Endodermal cell (in vitro differentiated cells): ENCODE measurements around the gene C19orf73. TPM values are rescaled to one million over a fixed set of nuclear protein-coding genes. Genes with fewer than 3 reads are reported as not detected.
"Not testable (repeated sequence)": the region's sequence is repeated elsewhere in the genome, so short reads cannot be mapped to it uniquely, and the experiment has no call there.

Experiments
- DNase-seq: peaks from one replicate; pipeline ENCODE4 v3.0.0-alpha.2; 2017
- H3K27ac ChIP-seq: 2 replicates; pipeline ENCODE4 v1.5.1; 2013; ENCODE audit warnings: mild to moderate bottlenecking, low read depth, low read length, moderate library complexity
- H3K27me3 ChIP-seq: 2 replicates; pipeline ENCODE4 v1.6.1; 2013; ENCODE audit warnings: mild to moderate bottlenecking, low read length, moderate library complexity; ENCODE audit not compliant: insufficient read depth, control insufficient read depth, poor library complexity, severe bottlenecking
- H3K36me3 ChIP-seq: 2 replicates; pipeline ENCODE4 v1.7.0; 2013; ENCODE audit warnings: mild to moderate bottlenecking, low read length, moderate library complexity; ENCODE audit not compliant: control insufficient read depth, insufficient read depth
- H3K4me1 ChIP-seq: one replicate; pipeline ENCODE4 v1.7.0; 2013; ENCODE audit warnings: low read length; ENCODE audit not compliant: control insufficient read depth, insufficient read depth
- H3K4me3 ChIP-seq: 2 replicates; pipeline ENCODE4 v1.5.1; 2013; ENCODE audit warnings: mild to moderate bottlenecking, low read length, moderate library complexity
- H3K9ac ChIP-seq: 2 replicates; pipeline ENCODE4 v1.6.1; 2013; ENCODE audit warnings: mild to moderate bottlenecking, low read length, moderate library complexity; ENCODE audit not compliant: poor library complexity, severe bottlenecking; ENCODE audit errors: extremely low read depth
- H3K9me3 ChIP-seq: 2 replicates; pipeline ENCODE4 v1.6.1; 2013; ENCODE audit warnings: mild to moderate bottlenecking, low read length, moderate library complexity; ENCODE audit not compliant: control insufficient read depth
- H3K27ac Mint-ChIP-seq: 2 replicates; pipeline ENCODE4 v1.8.0; 2020; ENCODE audit warnings: mixed read lengths
- H3K27me3 Mint-ChIP-seq: 2 replicates; pipeline ENCODE4 v1.8.0; 2021; ENCODE audit warnings: mild to moderate bottlenecking, mixed read lengths; ENCODE audit not compliant: insufficient read depth
- H3K36me3 Mint-ChIP-seq: 2 replicates; pipeline ENCODE4 v1.8.0; 2020; ENCODE audit warnings: low read depth, mixed read lengths
- H3K4me1 Mint-ChIP-seq: 2 replicates; pipeline ENCODE4 v1.8.0; 2020; ENCODE audit warnings: mixed read lengths
- H3K4me3 Mint-ChIP-seq: 2 replicates; pipeline ENCODE4 v1.8.0; 2020; ENCODE audit warnings: mild to moderate bottlenecking, moderate library complexity, mixed read lengths
- H3K9me3 Mint-ChIP-seq: 2 replicates; pipeline ENCODE4 v1.8.0; 2020; ENCODE audit warnings: mild to moderate bottlenecking, mixed read lengths
- WGBS, 2 experiments: methylation state at CpG; one replicate each; pipeline versions ENCODE4 v1.1.5 to v1.1.7; 2013; ENCODE audit warnings: missing lambda C conversion rate in 2 of 2, mixed read lengths in 1 of 2; ENCODE audit not compliant: insufficient coverage in 1 of 2, insufficient read length in 1 of 2; 5-methylcytosine and 5-hydroxymethylcytosine counted together
- total RNA-seq, 2 donors: library from RNA; stranded (reverse); fragmentation: NEBNext Ultra II Directional in 1 of 2; extraction: Animal tissue kit (Norgen Biotek cat#: 25700) in 1 of 2; gene quantifications; 2 replicates in 1 of 2; 3 replicates in 1 of 2; pipeline ENCODE4 v1.2.1, GENCODE V29; 2021
- TF ChIP-seq, protein P1 (sequence below): fragments of 200-600 bp; sonication (generic); conservative IDR thresholded peaks from 2 replicates; pipeline ENCODE4 v1.5.0; 2021; ENCODE audit warnings: antibody characterized with exemption, mild to moderate bottlenecking

C19orf73 gene
- total RNA-seq, 2 donors from 2014 or later = 1.9 to 2.5 TPM

DNA sequence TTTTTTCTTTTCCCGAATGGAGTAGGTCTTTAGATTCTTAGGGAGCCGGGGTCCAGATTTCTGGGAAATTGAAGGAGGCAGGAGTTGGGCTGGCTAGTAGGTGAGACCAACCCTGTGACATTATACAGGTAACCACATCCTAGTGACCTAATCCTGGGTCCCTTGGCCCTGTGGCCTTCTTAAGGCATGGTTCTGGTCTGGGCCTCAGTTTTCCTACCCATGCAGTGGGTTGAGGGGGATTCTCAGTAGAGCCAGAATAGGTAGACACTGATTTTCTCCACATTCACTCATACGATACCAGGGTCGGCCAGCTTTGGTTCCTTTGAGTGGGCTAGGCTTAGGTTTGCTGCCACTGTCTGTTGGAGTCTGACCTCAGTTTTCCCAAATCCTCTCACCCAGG is 7.6 kb upstream of the C19orf73 start:
- no peaks in the 10 kb centered on the region for H3K9me3 Mint-ChIP-seq
- no peaks in the 10 kb centered on the region for H3K36me3 Mint-ChIP-seq
- DNase-seq = no peak
- Histone ChIP-seq H3K9me3 (no peaks in the 10 kb centered on the region), H3K9ac (no peak overlapping the region), H3K4me1 (no peaks in the 10 kb centered on the region), H3K27ac (no peak overlapping the region), H3K4me3 (no peak overlapping the region), H3K27me3 (peaks cover 9% of the 10 kb centered on the region), H3K36me3 (no peaks in the 10 kb centered on the region)
- H3K4me3 Mint-ChIP-seq = no peak overlapping the region
- H3K27me3 Mint-ChIP-seq = peaks cover 62% of the 10 kb centered on the region
- TF ChIP-seq, protein P1, sequence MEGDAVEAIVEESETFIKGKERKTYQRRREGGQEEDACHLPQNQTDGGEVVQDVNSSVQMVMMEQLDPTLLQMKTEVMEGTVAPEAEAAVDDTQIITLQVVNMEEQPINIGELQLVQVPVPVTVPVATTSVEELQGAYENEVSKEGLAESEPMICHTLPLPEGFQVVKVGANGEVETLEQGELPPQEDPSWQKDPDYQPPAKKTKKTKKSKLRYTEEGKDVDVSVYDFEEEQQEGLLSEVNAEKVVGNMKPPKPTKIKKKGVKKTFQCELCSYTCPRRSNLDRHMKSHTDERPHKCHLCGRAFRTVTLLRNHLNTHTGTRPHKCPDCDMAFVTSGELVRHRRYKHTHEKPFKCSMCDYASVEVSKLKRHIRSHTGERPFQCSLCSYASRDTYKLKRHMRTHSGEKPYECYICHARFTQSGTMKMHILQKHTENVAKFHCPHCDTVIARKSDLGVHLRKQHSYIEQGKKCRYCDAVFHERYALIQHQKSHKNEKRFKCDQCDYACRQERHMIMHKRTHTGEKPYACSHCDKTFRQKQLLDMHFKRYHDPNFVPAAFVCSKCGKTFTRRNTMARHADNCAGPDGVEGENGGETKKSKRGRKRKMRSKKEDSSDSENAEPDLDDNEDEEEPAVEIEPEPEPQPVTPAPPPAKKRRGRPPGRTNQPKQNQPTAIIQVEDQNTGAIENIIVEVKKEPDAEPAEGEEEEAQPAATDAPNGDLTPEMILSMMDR = no peak
- 87 to 100% methylated on average over 1 to 3 of the region's 4 CpGs for WGBS, 2 experiments
- H3K27ac Mint-ChIP-seq = no peak overlapping the region
- peaks cover 2% of the 10 kb centered on the region for H3K4me1 Mint-ChIP-seq

DNA sequence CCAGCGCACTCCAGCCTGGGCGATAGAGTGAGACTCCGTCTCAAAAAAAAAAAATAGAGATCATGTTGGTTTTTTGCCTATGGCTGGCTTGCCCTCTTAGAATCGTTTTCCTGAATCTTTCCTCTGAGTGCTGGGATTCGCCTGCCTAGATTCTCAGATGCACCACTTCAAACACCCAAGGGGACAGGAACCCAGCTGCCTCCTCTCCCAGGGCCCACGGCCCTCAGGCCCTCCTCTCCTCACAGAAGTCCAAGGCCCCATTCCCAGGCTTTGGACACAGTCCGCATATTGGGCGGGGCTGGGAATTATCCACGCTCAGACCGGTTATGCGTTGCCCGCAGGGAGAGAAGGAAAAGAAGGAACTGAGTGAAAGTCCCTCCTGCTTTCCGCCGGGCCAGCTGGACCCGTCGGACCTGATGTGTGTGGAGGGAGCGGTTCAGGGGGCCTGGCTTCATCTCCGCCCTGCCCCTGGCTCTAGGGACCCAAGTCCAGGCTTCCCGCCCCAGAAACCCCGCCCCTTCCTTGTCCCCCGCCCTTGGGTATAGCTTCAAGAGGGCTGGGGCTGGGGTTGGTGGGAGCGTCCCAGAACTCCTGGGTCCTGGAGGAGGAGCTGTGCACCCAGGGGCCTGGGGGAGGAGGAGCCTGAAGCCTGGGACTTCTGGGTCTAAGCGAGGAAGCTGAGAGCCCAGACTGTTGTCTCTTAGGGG is 6.2 kb upstream of the C19orf73 start:
- Mint-ChIP-seq H3K27me3 (peaks cover 75% of the 10 kb centered on the region), H3K27ac (no peak overlapping the region)
- TF ChIP-seq, protein P1 = no peak

DNA sequence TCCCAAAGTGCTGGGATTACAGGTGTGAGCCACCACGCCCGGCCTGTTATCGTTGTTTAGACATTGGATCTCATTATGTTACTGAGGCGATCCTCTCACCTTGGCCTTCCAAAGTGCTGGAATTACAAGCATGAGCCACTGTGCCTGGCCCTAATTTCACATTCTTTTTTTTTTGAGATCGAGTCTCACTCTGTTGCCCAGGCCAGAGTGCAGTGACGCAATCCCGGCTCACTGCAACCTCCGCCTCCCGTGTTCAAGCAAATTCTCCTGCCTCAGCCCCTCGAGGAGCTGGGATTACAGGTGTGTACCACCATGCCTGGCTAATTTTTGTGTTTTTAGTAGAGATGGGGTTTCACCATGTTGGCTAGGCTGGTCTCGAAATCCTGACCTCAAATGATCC is 4.3 kb upstream of the C19orf73 start:
- not testable (repeated sequence) for H3K36me3 Mint-ChIP-seq, H3K9ac ChIP-seq, H3K36me3 ChIP-seq, H3K4me1 Mint-ChIP-seq, DNase-seq, H3K4me3 ChIP-seq, H3K27ac ChIP-seq, H3K4me3 Mint-ChIP-seq, H3K4me1 ChIP-seq, H3K27ac Mint-ChIP-seq, H3K9me3 ChIP-seq, H3K9me3 Mint-ChIP-seq
- peaks cover 29% of the 10 kb centered on the region for H3K27me3 ChIP-seq
- 88 to 95% methylated on average over 9 to 11 of the region's 11 CpGs for WGBS, 2 experiments
- H3K27me3 Mint-ChIP-seq = peaks cover 65% of the 10 kb centered on the region

More for the DNA sequence above, 6.2 kb upstream of the C19orf73 start:
- Histone ChIP-seq H3K9ac (no peak overlapping the region), H3K27ac (no peak overlapping the region), H3K4me1 (no peaks in the 10 kb centered on the region), H3K4me3 (no peak overlapping the region), H3K36me3 (no peaks in the 10 kb centered on the region), H3K27me3 (peaks cover 20% of the 10 kb centered on the region), H3K9me3 (no peaks in the 10 kb centered on the region)
- Mint-ChIP-seq H3K36me3 (no peaks in the 10 kb centered on the region), H3K9me3 (no peaks in the 10 kb centered on the region), H3K4me3 (no peak overlapping the region), H3K4me1 (peaks cover 2% of the 10 kb centered on the region)
- DNase-seq = peak; percentile 75
- 67 to 68% methylated on average over 13 to 23 of the region's 23 CpGs for WGBS, 2 experiments

DNA sequence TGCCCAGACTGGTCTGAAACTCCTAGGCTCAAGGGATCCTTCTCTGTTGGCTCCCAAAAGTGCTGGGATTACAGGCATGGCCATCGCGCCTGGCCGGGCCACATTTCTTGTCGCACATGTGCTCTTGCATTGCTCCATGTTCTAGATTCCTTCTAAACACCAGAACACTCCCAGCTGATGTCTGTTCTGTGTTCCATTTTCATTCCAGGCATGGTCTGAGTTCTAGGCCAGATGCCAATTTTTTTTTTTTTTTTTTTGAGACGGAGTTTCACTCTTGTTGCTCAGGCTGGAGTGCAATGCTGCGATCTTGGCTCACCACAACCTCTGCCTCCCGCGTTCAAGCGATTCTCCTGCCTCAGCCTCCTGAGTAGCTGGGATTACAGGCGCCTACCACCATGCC is 2.9 kb upstream of the C19orf73 start:
- peaks cover 29% of the 10 kb centered on the region for H3K27me3 ChIP-seq
- H3K27me3 Mint-ChIP-seq = peaks cover 62% of the 10 kb centered on the region
- H3K4me3 ChIP-seq, H3K36me3 ChIP-seq, H3K27ac ChIP-seq, H3K4me1 Mint-ChIP-seq, H3K27ac Mint-ChIP-seq, H3K4me3 Mint-ChIP-seq, H3K9ac ChIP-seq, H3K4me1 ChIP-seq, H3K9me3 Mint-ChIP-seq, DNase-seq, H3K36me3 Mint-ChIP-seq, H3K9me3 ChIP-seq: not testable (repeated sequence)
- WGBS, 2 experiments = 77 to 91% methylated on average over 9 to 10 of the region's 10 CpGs
